ENCODE results near the gene ANKS1A.

DNA sequence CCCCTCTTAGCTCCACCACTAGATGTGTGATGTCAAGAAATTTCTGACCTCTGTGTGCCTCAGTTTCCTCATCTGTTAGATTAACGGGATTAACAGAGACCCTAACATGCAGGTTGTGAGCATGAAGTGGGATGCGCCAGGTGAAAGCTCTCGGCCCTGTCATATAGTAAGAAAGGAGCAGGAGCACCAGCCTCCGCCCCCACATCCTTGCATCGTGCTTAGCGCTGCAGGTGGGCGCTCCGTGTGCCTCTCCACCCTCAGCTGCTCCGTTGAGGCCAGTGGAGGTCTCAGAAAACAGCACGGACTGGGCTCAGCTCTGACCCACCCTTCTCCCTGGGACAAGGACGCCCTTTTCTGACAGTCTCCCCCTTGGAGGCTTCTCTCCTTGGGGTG is 188.7 kb downstream of the ANKS1A start:
- TF ChIP-seq GATA3 (IDR thresholded peaks at IDR 0.05; ENCODE audit: low read depth, low read length) (no peak), GATA2 (IDR thresholded peaks at IDR 0.05; ENCODE audit: low read depth, low read length) (no peak)
